Fibroblast of skin of abdomen (primary cell): ENCODE measurements around the gene GALNT13.

ENCODE experiments used
- DNase-seq: peaks from one replicate; pipeline ENCODE4 v3.0.0-alpha.2; 2013

The GALNT13 gene

GRCh38 chr2:154132827-154133226 lies 261.1 kb downstream of the GALNT13 start:
- DNase-seq, result no peak

DNA sequence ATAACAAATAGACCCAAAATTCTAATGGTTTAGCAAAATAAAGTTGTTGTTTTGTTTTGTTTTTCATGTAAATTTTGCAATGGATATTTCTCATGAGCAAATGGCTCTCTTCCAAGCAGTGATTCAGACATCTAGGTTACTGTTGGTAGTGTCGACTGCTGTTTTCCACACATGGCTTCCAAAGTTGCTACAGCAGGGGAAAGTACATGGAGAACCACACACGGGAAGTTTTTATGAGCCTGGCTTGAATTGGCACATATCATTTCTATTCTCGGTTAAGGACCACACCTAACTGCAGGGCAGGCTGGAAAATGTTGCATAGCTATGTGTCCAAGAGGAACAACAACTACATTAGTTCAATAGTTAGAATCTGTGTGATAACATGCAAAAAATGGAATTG lies 262.1 kb downstream of the GALNT13 start:
- DNase-seq, result no peak

DNA sequence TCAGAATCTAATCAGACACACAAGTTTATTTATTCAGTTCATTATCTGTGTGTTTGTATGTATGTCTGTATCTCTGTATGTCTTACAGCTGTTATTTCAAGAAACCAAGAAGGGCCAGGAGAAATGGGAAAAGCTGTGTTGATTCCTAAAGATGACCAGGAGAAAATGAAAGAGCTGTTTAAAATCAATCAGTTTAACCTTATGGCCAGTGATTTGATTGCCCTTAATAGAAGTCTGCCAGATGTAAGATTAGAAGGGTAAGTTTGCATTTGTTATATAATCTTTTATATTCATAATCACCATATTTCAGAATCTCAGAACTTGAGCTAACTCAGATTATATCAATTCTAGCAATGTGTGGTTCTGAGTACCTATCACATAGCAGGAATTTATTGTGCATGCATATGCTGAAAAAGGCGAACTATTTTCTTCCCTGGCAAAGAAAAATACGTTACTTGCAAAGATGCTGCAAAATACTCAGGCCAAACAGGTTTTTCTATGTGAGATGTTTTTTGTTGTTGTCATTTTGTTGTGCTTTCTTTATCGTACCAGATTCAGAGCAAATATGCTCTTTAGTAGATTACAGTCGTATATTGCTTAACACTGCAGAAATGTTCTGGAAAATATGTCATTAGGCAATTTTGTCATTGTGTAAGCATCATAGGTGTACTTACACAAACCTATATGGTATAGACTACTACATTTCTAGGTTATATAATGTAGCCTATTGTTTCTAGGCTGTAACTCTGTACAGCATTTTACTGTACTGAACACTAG lies 268.7 kb downstream of the GALNT13 start:
- DNase-seq, result no peak

DNA sequence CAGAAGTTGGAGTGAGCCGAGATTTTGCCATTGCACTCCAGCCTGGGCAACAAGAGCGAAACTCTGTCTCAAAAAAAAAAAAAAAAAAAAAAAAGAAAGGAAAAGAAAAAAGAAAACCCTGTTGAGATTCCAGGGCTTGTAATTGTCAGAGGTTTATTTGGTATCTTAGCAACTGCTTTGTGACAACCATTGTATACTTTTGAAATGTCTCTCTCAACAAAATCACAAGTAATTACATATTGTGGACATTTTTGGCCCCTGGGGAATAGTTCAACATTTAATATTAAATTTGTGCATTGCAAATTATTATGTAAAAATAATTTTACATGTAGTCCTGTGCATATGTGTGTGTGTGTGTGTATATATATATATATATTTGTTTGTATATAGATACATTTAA lies 270.8 kb downstream of the GALNT13 start:
- no peak for DNase-seq

DNA sequence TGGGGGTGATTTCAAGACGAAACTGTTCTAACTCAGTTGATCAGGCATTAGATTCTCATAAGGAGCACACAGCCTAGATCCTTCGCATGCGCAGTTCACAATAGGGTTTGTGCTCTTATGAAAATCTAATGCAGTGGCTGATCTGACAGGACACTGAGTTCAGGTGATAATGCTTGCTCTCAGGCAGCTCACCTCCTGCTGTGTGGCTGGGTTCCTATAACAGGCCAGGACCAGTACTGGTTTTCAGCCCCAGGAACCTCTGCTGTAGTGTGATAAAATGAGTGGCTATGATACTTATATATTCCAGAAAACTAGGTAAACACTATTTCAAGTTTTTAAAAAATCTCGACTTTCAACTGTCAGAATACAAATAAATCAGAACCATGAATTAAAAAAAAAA lies 271.4 kb downstream of the GALNT13 start:
- no peak for DNase-seq

- DNase-seq, result no peak
These were observed 286.4 kb downstream of the GALNT13 start for GRCh38 chr2:154158101-154158500.

DNA sequence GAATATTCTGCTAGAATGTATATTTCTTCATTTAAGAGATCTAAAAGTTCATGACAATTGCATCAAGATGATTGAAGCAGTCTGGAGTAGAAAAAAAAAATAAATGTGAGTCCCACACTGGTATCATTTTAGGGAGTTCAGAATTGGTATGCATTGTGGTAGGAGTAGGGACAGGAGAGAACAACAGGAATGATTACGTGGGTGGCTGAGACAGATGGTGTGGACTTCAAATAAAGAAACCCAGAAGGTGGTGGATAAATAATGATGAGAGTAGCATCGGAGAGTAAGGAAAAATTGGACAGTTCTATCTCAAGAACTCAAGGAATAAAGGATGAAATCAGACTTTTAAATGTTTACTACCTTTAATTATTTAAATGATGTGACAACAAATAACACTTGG lies 289.6 kb downstream of the GALNT13 start:
- DNase-seq, result no peak

DNA sequence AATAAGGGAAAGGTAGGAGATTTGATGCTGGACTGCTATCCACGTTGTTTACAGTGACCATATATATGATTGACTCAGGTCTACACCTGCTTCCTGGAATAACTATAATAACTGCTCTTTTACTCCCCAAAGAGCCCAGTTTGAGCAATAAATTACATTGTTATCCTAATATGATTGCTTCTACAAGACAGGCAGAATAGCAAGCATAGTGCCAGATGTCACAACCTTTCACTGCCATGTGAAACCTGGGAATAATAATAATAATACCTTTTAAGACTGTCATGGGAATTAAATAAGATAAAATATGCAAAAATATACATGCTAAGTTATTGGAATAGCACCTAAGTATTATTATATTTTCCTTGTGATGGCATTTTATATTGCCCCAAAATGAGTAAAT lies 298.7 kb downstream of the GALNT13 start:
- no peak for DNase-seq

GRCh38 chr2:154173164-154173563 lies 301.4 kb downstream of the GALNT13 start:
- DNase-seq, result no peak

DNA sequence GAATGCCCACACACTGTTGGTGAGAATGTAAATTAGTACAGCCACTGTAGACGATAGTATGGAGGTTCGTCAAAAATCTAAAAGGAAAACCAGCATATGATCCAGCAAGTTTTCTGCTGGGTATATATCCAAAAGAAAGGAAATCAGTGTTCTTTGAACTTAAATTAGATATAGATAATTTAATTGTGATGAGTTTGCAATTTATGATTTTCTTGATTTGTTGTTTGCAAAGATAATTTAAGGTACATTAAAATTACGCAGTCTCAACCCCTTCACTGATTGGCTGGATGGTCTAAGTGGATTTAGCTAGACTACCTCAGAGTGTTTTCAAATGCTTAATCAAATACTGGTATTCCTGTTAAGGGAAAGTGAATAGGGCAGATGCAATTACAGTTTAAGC lies 302.2 kb downstream of the GALNT13 start:
- DNase-seq, result no peak

GRCh38 chr2:154182008-154182407 lies 310.3 kb downstream of the GALNT13 start:
- no peak for DNase-seq

- no peak for DNase-seq
These were observed 316.2 kb downstream of the GALNT13 start for GRCh38 chr2:154187948-154188347.

DNA sequence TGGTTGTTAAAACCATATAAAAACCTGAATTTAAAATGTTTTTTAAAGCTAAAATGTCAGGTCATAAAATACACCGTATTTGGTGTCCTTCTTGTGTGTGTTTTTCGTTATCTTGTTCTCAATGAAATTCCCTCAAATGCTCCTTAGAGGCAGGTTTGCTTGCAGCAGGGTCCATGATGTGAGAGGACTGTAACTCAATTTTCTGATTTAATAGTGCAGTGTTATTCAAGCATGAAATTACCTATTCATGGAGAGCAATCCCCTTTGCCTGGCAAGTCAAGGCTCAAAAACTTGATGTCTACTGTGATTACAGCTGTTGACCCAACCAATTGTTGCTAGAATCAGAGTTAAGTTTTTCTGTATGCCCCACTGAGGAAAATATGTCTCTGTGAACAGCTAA lies 318.2 kb downstream of the GALNT13 start:
- DNase-seq, result no peak

GRCh38 chr2:154193246-154193645 lies 321.5 kb downstream of the GALNT13 start:
- DNase-seq, result peak; percentile 21

- peak; percentile 54 for DNase-seq
These were observed 323.4 kb downstream of the GALNT13 start for GRCh38 chr2:154194909-154195643.

DNA sequence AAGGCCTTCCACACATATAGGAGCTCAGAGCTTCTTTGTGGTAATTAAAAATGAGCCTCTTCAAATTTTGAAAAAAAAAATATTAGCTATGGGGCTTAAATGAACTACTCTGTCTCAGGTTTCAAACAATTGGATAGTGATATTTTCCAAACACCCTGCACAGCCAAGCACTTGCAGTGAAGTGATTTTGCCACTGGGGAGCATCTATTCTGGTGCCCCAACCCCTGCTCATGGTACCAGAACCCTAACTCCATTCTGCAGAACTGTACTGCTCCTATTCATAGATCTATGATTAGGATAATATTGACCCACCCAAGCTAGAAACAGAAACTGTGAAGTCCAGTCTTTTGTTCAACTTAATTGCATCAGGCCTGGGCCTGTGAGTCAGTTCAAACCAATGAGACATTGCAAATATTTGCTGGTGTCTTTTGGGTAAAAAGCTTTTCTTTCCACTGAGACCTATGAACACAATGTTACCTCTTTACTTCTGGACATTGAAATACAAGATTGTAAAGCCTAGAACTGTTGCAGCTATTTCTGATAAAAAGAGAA lies 324.0 kb downstream of the GALNT13 start:
- peak; percentile 37 for DNase-seq

GRCh38 chr2:154198866-154199265 lies 327.1 kb downstream of the GALNT13 start:
- DNase-seq, result no peak

DNA sequence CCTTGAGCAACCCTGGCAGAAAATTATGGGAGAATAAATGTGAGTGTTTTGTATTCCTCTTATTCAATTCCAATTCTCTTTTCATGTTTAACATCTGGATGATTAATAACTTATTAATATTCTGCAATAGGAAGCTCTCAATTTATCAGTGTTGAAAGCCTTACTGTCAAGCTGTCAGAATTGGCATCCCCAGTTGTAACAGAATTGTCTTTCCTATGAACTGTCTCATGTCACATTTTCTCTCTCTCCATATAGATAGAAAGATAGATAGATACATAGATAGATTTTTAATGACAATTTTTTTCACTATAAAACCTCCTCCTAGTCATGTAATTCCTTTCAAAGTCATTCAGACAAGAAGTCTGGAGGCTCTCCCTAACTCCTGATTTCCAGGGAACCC lies 331.5 kb downstream of the GALNT13 start:
- DNase-seq, result no peak

GRCh38 chr2:154203902-154204301 lies 332.2 kb downstream of the GALNT13 start:
- DNase-seq, result no peak

DNA sequence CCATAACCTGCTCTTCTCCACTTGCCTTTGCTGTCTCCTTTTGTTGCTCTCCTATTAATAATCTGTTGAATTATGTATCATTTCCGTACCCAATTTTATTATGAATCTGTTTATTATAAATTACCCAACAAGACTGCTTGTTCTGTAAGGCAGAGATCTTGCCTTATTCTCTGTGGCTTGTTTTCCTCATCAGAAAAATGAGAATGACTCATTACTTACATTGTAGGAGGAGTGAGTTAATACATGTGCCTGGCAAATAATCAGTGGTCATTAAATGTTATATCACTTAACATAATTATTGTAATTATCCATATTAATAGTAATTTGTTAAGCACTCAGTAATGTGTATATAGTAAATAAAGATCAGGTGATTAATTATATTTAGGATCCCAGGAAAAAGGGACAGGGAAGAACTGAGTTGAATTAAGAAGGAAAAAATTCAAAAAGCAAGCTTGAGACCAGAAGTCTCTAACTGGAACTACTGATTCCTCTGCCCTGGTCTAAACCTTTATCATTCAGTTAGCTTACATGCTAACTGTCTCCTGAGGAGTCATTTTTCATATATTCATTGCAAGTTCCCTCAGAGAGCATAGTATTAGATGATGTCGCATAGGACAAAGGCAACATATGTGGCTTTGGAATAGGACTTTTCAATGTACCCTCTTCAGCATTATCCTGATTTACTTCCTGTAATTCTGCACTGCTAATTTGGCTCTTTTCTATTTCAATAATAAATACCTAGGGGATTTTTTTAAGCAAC lies 335.7 kb downstream of the GALNT13 start:
- no peak for DNase-seq

GRCh38 chr2:154223726-154224125 lies 352.0 kb downstream of the GALNT13 start:
- no peak for DNase-seq

- no peak for DNase-seq
These were observed 355.2 kb downstream of the GALNT13 start for GRCh38 chr2:154226931-154227330.
